DND-41 (cell line): Measurements from ENCODE around the gene AMDHD2.

Experiments
- ATAC-seq: fragments of 200-7000 bp; cut with Tn5 transposase; 3 replicates; pipeline ENCODE4 v1.9.1; 2021; ENCODE audit warnings: low read depth; ENCODE audit not compliant: insufficient read depth
- DNase-seq: peaks from one replicate; pipeline ENCODE4 v3.0.0-alpha.2; 2020
- H2AFZ ChIP-seq: 2 replicates; pipeline ENCODE4 v1.6.0; 2012; ENCODE audit warnings: low read depth, low read length
- H3K27ac ChIP-seq: 2 replicates; pipeline ENCODE4 v1.5.1; 2012; ENCODE audit warnings: low read length, inconsistent platforms
- H3K27me3 ChIP-seq: fragments of 200-600 bp; sonication (generic); 2 replicates; pipeline ENCODE4 v1.6.0; 2012; ENCODE audit warnings: low read length, mild to moderate bottlenecking, inconsistent platforms; ENCODE audit not compliant: insufficient read depth, poor library complexity
- H3K36me3 ChIP-seq: 2 replicates; pipeline ENCODE4 v1.5.1; 2012; ENCODE audit warnings: low read length, inconsistent platforms; ENCODE audit not compliant: insufficient read depth
- H3K4me1 ChIP-seq: 2 replicates; pipeline ENCODE4 v1.5.1; 2012; ENCODE audit warnings: mild to moderate bottlenecking, low read length; ENCODE audit not compliant: insufficient read depth
- H3K4me2 ChIP-seq: 2 replicates; pipeline ENCODE4 v1.6.0; 2012; ENCODE audit warnings: mild to moderate bottlenecking, moderate library complexity, low read length, inconsistent platforms; ENCODE audit not compliant: insufficient read depth
- H3K4me3 ChIP-seq, 2 experiments: fragments of 200-600 bp in 1 of 2; shearing (Covaris generic) in 1 of 2; 2 replicates each; pipeline ENCODE4 v1.5.1; 2012 to 2016; ENCODE audit warnings: inconsistent platforms in 2 of 2, low read length in 2 of 2, mild to moderate bottlenecking in 2 of 2, low read depth in 1 of 2, moderate library complexity in 1 of 2
- H3K79me2 ChIP-seq: 2 replicates; pipeline ENCODE4 v1.6.0; 2012; ENCODE audit warnings: low read length, inconsistent platforms; ENCODE audit not compliant: insufficient read depth
- H3K9ac ChIP-seq: 2 replicates; pipeline ENCODE4 v1.6.0; 2012; ENCODE audit warnings: low read depth, mild to moderate bottlenecking, inconsistent platforms, low read length, moderate library complexity
- H3K9me3 ChIP-seq: 2 replicates; pipeline ENCODE4 v1.5.1; 2012; ENCODE audit warnings: low read length, moderate library complexity, mild to moderate bottlenecking, inconsistent platforms; ENCODE audit not compliant: insufficient read depth, severe bottlenecking
- H4K20me1 ChIP-seq: 2 replicates; pipeline ENCODE4 v1.6.0; 2012; ENCODE audit warnings: low read length; ENCODE audit not compliant: insufficient read depth
- EZH2 ChIP-seq: IDR thresholded peaks from 3 replicates; pipeline ENCODE4 v1.6.1; 2012; ENCODE audit warnings: borderline replicate concordance, low read depth, mild to moderate bottlenecking, moderate library complexity, low read length, inconsistent platforms; ENCODE audit not compliant: severe bottlenecking
- TF ChIP-seq, protein P1 (sequence below): IDR thresholded peaks from 2 replicates; pipeline ENCODE4 v1.5.1; 2012; ENCODE audit warnings: borderline replicate concordance, low read length, moderate library complexity, mild to moderate bottlenecking; ENCODE audit not compliant: poor library complexity, severe bottlenecking; ENCODE audit errors: extremely low read depth

Gene AMDHD2

DNA sequence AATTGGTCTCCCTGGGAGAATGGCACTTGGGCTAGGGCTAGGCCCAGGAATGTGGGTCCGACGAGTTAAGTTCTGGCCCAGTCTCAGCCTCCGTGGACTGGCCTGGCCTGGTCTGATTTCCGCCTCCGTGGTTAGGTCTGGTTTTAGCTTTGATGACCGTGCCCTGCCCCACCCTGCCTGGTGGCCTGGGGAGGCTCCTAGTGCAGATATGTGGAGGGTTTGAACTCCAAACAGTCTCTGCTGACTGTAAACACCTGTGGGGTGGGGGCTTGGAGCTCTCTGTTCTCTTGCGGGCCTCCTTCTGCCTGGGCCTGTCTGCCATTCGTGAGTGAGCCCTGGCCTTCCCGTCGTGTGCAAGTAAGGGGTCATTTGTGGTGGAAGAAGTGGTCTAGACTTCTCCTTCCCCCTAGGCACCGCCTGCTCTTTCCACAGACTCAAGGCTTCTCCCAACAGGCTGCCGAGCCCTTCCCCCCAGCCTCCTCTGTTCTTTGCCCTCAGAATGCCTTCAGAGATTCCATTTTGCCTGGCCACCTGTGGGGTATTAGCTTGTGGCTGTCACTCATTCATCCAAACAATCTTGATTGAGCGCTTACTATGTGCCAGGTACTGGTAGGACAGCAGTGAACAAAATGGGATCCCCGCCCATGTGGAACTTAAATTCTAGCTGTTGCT is 4.9 kb upstream of the AMDHD2 start:
- Histone ChIP-seq H4K20me1 (peaks cover 53% of the 10 kb centered on the region), H3K9ac (peak overlapping the region; percentile 95), H3K27ac (peak overlapping the region; percentile 89), H3K4me3 (peak overlapping the region; percentile 67 to 92; a peak in 3 of 4 replicates), H2AFZ (no peak overlapping the region), H3K4me1 (peaks cover 63% of the 10 kb centered on the region), H3K27me3 (no peaks in the 10 kb centered on the region), H3K9me3 (no peaks in the 10 kb centered on the region), H3K36me3 (peaks cover 24% of the 10 kb centered on the region), H3K79me2 (peaks cover 60% of the 10 kb centered on the region), H3K4me2 (peak overlapping the region; percentile 80)
- ATAC-seq (no peak), DNase-seq (no peak)
- TF ChIP-seq, protein P1, sequence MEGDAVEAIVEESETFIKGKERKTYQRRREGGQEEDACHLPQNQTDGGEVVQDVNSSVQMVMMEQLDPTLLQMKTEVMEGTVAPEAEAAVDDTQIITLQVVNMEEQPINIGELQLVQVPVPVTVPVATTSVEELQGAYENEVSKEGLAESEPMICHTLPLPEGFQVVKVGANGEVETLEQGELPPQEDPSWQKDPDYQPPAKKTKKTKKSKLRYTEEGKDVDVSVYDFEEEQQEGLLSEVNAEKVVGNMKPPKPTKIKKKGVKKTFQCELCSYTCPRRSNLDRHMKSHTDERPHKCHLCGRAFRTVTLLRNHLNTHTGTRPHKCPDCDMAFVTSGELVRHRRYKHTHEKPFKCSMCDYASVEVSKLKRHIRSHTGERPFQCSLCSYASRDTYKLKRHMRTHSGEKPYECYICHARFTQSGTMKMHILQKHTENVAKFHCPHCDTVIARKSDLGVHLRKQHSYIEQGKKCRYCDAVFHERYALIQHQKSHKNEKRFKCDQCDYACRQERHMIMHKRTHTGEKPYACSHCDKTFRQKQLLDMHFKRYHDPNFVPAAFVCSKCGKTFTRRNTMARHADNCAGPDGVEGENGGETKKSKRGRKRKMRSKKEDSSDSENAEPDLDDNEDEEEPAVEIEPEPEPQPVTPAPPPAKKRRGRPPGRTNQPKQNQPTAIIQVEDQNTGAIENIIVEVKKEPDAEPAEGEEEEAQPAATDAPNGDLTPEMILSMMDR = no peak
- no peak for TF ChIP-seq EZH2

DNA sequence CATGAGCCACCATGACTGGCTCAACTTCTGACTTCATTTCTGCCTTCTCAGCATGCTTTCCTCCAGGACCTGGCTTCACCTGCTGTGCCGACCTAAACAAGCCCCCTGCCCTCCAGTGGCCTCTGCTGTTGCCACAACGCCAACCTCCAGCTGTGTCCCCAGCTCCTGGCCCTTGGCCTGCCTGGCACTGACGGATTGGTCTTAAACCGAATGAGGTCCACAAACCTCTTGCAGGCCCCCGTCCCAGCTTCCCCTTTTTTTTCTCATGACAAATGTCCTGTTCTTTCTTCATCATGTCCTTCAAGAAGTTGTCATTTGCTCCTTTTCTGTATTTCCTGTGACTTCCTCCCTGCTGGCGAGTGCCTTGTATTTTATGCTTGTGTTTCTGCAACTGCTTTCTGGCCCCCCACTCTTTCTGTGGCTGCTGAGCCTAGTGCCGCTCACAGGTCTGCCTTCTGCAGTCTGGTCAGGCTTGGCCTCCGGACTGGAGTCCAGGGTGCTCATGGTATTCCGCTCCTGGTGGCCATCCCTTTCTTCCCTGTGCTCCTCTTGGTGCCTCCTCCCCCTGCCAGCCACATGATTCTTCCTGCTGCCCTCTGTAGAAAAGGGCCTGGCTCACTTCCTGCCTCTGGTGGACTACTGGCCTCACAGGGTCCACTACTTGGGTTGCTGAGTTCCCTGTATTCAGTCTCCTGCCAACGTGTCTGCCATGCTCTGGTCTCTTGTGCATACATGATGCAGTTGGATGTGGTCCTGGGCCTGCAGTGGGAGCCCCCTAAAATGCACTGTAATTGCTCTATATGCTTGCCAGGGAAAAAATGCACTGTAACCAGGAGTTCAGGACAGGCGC is 3.6 kb upstream of the AMDHD2 start:
- Histone ChIP-seq H3K4me1 (peaks cover 74% of the 10 kb centered on the region), H4K20me1 (peaks cover 59% of the 10 kb centered on the region), H3K36me3 (peaks cover 27% of the 10 kb centered on the region), H3K27ac (peak overlapping the region; percentile 24; the same call in 1 of the 2 replicates), H3K4me2 (peak overlapping the region; percentile 80), H3K4me3 (peak overlapping the region in 1 of 2 experiments; percentile 28; a peak in 1 of 4 replicates), H3K79me2 (peaks cover 71% of the 10 kb centered on the region), H2AFZ (no peak overlapping the region), H3K27me3 (no peaks in the 10 kb centered on the region), H3K9ac (peak overlapping the region; percentile 23; the same call in 1 of the 2 replicates), H3K9me3 (no peaks in the 10 kb centered on the region)
- no peak for ATAC-seq
- TF ChIP-seq, protein P1 = no peak
- TF ChIP-seq EZH2 = no peak
- no peak for DNase-seq

DNA sequence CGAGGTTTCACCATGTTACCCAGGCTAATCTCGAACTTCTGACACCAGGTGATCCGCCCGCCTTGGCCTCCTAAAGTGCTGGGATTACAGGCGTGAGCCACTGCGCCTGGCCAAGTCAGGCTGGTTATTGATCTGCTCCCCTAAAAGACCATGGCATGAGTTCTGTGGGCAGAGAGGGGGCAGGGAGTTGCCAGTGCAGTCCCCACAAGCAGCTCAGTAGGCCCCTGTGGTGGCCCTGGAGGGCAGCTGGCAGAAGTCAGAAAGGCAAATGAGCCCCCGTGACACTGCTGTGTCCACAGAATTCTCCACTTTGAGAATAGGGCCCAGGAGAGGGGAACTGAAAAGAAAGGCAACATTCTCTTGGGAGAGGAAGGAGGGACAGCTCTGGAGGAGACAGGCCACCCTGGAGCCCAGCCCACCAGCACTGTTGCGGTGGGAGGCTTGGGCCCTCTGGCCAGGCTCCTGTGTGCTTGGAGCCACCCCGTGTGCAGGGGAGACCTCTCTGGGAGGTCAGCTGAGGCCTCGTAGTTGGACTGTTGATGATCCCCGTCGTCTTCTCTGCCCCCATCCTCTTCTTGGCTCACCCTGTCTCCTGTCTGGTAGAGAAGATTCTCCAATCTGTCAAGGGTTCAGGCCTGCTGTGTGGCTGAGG is 2.1 kb upstream of the AMDHD2 start:
- Histone ChIP-seq H3K27me3 (no peaks in the 10 kb centered on the region), H3K9ac (0 out of 2 replicates have a peak overlapping the region, but pooled peaks have one; percentile 36), H3K9me3 (no peaks in the 10 kb centered on the region), H3K79me2 (peaks cover 80% of the 10 kb centered on the region), H4K20me1 (peaks cover 59% of the 10 kb centered on the region), H2AFZ (no peak overlapping the region), H3K4me2 (peak overlapping the region; percentile 99), H3K27ac (no peak overlapping the region), H3K4me3 (no peak overlapping the region), H3K36me3 (peaks cover 37% of the 10 kb centered on the region), H3K4me1 (peaks cover 72% of the 10 kb centered on the region)
- no peak for TF ChIP-seq EZH2
- TF ChIP-seq, protein P1 = no peak
- DNase-seq (no peak), ATAC-seq (no peak)
